Omental fat pad (tissue), 4 donors: Measurements from ENCODE around the gene HTR6. TPM values are rescaled to one million over a fixed set of nuclear protein-coding genes. Genes with fewer than 3 reads are reported as not detected.

Source experiments
- ATAC-seq: fragments of 150-250 bp; one replicate; pipeline ENCODE4 v1.9.1; 2016; ENCODE audit warnings: mild to moderate bottlenecking, moderate library complexity; ENCODE audit not compliant: low FRiP score
- DNase-seq: peaks from one replicate; pipeline ENCODE4 v3.0.0-alpha.2; 2019; ENCODE audit warnings: low spot score
- total RNA-seq, 4 donors: library from RNA; depleted of rRNA; stranded (reverse); fragments of >200 nt; gene quantifications; one replicate each; pipeline ENCODE4 v1.1.0, GENCODE V29; 2016
- TF ChIP-seq, protein P1 (sequence below), 3 donors: fragments of 450-650 bp; IDR thresholded peaks; one replicate each; pipeline ENCODE4 v1.5.1; 2016 to 2017; ENCODE audit warnings: antibody characterized with exemption in 3 of 3, mild to moderate bottlenecking in 3 of 3, moderate library complexity in 2 of 3

HTR6 gene
- total RNA-seq, 4 donors from 2014 or later: not detected

DNA sequence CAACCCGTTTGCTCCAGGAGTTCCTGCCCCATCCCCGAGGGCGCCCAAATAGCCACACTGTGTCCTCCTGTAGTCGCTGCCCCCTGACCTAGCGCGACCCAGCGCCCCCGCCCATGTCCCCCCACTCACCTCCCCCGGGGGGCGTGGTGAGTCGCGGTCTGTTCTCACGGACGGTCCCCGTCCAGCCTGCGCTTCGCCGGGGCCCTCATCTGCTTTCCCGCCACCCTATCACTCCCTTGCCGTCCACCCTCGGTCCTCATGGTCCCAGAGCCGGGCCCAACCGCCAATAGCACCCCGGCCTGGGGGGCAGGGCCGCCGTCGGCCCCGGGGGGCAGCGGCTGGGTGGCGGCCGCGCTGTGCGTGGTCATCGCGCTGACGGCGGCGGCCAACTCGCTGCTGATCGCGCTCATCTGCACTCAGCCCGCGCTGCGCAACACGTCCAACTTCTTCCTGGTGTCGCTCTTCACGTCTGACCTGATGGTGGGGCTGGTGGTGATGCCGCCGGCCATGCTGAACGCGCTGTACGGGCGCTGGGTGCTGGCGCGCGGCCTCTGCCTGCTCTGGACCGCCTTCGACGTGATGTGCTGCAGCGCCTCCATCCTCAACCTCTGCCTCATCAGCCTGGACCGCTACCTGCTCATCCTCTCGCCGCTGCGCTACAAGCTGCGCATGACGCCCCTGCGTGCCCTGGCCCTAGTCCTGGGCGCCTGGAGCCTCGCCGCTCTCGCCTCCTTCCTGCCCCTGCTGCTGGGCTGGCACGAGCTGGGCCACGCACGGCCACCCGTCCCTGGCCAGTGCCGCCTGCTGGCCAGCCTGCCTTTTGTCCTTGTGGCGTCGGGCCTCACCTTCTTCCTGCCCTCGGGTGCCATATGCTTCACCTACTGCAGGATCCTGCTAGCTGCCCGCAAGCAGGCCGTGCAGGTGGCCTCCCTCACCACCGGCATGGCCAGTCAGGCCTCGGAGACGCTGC lies 1.1 kb downstream of the HTR6 start:
- DNase-seq: no peak
- TF ChIP-seq, protein P1, sequence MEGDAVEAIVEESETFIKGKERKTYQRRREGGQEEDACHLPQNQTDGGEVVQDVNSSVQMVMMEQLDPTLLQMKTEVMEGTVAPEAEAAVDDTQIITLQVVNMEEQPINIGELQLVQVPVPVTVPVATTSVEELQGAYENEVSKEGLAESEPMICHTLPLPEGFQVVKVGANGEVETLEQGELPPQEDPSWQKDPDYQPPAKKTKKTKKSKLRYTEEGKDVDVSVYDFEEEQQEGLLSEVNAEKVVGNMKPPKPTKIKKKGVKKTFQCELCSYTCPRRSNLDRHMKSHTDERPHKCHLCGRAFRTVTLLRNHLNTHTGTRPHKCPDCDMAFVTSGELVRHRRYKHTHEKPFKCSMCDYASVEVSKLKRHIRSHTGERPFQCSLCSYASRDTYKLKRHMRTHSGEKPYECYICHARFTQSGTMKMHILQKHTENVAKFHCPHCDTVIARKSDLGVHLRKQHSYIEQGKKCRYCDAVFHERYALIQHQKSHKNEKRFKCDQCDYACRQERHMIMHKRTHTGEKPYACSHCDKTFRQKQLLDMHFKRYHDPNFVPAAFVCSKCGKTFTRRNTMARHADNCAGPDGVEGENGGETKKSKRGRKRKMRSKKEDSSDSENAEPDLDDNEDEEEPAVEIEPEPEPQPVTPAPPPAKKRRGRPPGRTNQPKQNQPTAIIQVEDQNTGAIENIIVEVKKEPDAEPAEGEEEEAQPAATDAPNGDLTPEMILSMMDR (IDR thresholded peaks at IDR 0.05): no peak
- no peak for ATAC-seq

- TF ChIP-seq, protein P1 (IDR thresholded peaks at IDR 0.05): no peak
- no peak for DNase-seq
- no peak for ATAC-seq
These were observed 4.2 kb downstream of the HTR6 start for GRCh38 chr1:19668888-19669287.

DNA sequence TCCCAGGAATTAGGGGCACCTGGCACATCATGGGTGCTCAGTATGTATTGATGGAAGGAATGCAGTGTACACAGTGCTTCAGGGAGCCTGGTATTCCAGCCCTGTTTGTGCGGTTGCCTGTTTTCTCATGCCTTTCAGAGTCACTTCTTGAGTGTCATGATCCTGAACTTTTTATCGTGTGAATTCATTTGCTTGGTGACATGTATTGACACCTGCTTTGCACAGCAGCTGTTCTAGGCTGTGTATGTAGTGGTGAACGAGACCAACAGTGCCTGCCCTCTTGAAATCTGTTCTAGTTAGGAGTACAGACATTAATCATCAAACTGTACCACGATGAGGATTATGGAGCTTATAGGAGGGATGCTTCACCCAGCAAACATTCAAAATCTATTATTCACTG lies 6.1 kb downstream of the HTR6 start:
- no peak for ATAC-seq
- TF ChIP-seq, protein P1 (IDR thresholded peaks at IDR 0.05): no peak
- no peak for DNase-seq

DNA sequence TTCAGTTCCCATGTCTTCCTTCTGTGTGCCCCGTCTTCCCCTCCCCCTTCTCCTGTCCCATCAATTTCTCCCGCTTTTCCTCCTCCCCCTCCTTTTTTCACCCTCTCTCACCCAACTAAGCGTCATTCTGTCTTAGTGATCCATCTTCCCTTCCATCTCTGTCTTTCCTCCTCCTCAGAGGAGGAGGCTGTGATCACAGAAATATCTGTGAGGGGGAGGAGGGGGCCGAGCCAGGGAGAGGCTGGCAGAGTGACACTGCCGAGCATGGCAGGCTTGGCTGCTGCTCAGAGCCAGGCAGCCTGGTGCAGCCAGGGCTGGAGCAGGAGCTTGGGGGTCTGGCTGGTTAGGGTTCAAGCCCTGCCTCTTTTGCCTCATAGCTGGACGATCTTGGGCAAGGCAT lies 7.6 kb downstream of the HTR6 start:
- no peak for DNase-seq
- ATAC-seq: no peak
- TF ChIP-seq, protein P1 (IDR thresholded peaks at IDR 0.05): no peak

DNA sequence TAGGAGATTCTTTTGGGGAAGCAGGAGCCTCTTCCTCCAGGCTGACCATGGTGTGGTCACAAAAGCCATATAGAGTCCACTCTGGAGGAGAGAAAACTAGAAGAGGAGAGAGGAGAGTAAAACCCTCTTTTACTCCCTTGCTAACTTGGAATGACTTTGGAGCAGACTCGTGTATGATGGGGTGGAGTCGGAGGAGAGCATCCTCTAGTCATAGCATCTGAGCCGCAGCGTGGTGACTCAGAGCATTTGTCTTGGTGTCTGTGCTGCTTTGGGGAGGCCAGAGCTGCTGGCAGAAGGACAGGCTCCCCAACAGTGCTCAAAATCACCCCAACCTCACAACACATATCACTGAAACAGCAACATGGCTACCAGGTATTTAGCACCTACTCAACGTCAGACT lies 11.1 kb downstream of the HTR6 start:
- TF ChIP-seq, protein P1 (IDR thresholded peaks at IDR 0.05): no peak
- DNase-seq (no peak), ATAC-seq (no peak)

GRCh38 chr1:19676438-19676922 lies 11.8 kb downstream of the HTR6 start:
- TF ChIP-seq, protein P1 (IDR thresholded peaks at IDR 0.05): no peak
- no peak for DNase-seq
- peak; percentile 78 for ATAC-seq

GRCh38 chr1:19678493-19678892 lies 13.8 kb downstream of the HTR6 start:
- TF ChIP-seq, protein P1 (IDR thresholded peaks at IDR 0.05): no peak
- ATAC-seq (no peak), DNase-seq (no peak)
